Effector memory CD4-positive, alpha-beta T cell (primary cell): ENCODE results near the gene RSPO4.

Source experiments
- DNase-seq, 3 donors: peaks; one replicate each; pipeline ENCODE4 v3.0.0-alpha.2; 2020
- H3K27ac ChIP-seq: 2 replicates; pipeline ENCODE4 v1.7.0; 2013; ENCODE audit warnings: mild to moderate bottlenecking, low read length, moderate library complexity; ENCODE audit not compliant: insufficient read depth, poor library complexity, severe bottlenecking
- H3K27me3 ChIP-seq: replicated peaks from 2 replicates; pipeline ENCODE4 v1.7.0; 2013; ENCODE audit warnings: mild to moderate bottlenecking, low read length; ENCODE audit not compliant: insufficient read depth, control insufficient read depth, poor library complexity, severe bottlenecking
- H3K36me3 ChIP-seq: 2 replicates; pipeline ENCODE4 v1.7.0; 2013; ENCODE audit warnings: mild to moderate bottlenecking, low read length, moderate library complexity; ENCODE audit not compliant: control insufficient read depth, insufficient read depth
- H3K4me1 ChIP-seq: 2 replicates; pipeline ENCODE4 v1.7.0; 2013; ENCODE audit warnings: low read length, mild to moderate bottlenecking; ENCODE audit not compliant: control insufficient read depth, insufficient read depth, poor library complexity, severe bottlenecking
- H3K4me3 ChIP-seq: 2 replicates; pipeline ENCODE4 v1.7.0; 2013; ENCODE audit warnings: low read length, low read depth, mild to moderate bottlenecking; ENCODE audit not compliant: insufficient read depth, poor library complexity, severe bottlenecking
- H3K9me3 ChIP-seq: 2 replicates; pipeline ENCODE4 v1.7.0; 2013; ENCODE audit warnings: mild to moderate bottlenecking, low read length, moderate library complexity; ENCODE audit not compliant: control insufficient read depth

The RSPO4 gene

DNA sequence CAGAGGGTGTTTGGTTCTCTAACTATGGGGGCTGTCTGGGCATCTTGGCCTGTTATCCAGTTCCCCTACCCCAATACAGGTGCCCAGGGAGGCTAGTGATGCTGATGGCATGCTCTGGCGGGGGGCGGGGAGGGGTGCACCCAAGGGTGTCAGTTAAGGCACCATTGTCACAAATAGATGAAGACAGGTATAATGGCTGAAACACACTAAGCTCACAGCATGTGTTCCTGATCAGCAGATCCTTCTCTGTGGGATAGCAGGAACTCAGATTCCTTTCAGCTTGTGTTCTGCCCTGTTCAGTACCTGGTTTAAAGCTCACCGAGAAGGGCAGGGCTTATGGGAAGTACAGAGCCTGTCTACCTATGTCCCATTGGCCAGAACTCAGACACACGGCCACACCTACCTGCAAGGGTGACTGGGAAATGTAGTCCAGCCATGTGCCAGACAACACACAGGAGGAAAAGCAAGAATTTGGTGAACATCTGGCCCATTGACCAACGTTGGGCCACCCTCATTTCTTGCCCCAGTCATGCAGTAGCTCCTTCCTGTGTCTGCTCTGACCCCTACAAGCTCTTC is 3.4 kb upstream of the RSPO4 start:
- Histone ChIP-seq H3K27me3 (peaks cover 6% of the 10 kb centered on the region), H3K4me1 (no peaks in the 10 kb centered on the region), H3K9me3 (no peaks in the 10 kb centered on the region), H3K4me3 (no peak overlapping the region), H3K36me3 (no peaks in the 10 kb centered on the region), H3K27ac (no peak overlapping the region)
- no peak for DNase-seq

- Histone ChIP-seq H3K4me3 (no peak overlapping the region), H3K27me3 (peaks cover 6% of the 10 kb centered on the region), H3K4me1 (no peaks in the 10 kb centered on the region), H3K36me3 (no peaks in the 10 kb centered on the region), H3K9me3 (no peaks in the 10 kb centered on the region), H3K27ac (no peak overlapping the region)
- no peak for DNase-seq
Measured at GRCh38 chr20:1003920-1004697, 2.0 kb upstream of the RSPO4 start.

GRCh38 chr20:1002682-1003561 is 811 bp upstream of the RSPO4 start:
- Histone ChIP-seq H3K4me3 (no peak overlapping the region), H3K36me3 (no peaks in the 10 kb centered on the region), H3K9me3 (no peaks in the 10 kb centered on the region), H3K27ac (no peak overlapping the region), H3K27me3 (peaks cover 6% of the 10 kb centered on the region), H3K4me1 (no peaks in the 10 kb centered on the region)
- no peak for DNase-seq

GRCh38 chr20:1001116-1001515 is 995 bp downstream of the RSPO4 start:
- H3K4me3 ChIP-seq: no peak overlapping the region
- H3K27me3 ChIP-seq: peaks cover 6% of the 10 kb centered on the region
- H3K36me3 ChIP-seq: no peaks in the 10 kb centered on the region
- no peaks in the 10 kb centered on the region for H3K9me3 ChIP-seq
- no peak for DNase-seq
- no peaks in the 10 kb centered on the region for H3K4me1 ChIP-seq
- no peak overlapping the region for H3K27ac ChIP-seq

- Histone ChIP-seq H3K36me3 (no peaks in the 10 kb centered on the region), H3K4me3 (no peak overlapping the region), H3K9me3 (no peaks in the 10 kb centered on the region), H3K27me3 (peaks cover 3% of the 10 kb centered on the region), H3K4me1 (no peaks in the 10 kb centered on the region), H3K27ac (no peak overlapping the region)
- no peak for DNase-seq
Measured at GRCh38 chr20:998231-998830, 3.8 kb downstream of the RSPO4 start.

DNA sequence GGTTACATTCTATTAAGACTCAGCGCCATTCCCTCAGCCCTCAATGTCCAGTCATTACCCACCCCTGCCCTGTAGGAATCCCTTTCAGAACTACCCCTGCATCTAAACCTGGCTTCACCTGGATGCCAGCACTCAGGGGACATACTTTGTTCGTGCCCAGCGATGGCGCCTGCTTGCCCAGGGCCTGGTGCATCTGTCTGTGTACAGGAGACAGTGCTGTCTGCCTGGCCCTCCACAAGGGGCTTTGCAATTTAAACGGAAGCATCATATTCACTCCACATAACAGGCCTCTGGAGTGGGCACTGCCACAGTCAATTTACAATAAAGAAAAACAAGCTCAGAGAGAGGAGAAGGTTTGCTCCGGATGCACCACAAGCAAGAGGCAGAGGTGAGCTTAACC is 4.6 kb downstream of the RSPO4 start:
- peaks cover 3% of the 10 kb centered on the region for H3K27me3 ChIP-seq
- H3K4me1 ChIP-seq: no peaks in the 10 kb centered on the region
- no peaks in the 10 kb centered on the region for H3K36me3 ChIP-seq
- H3K9me3 ChIP-seq: no peaks in the 10 kb centered on the region
- DNase-seq: no peak
- no peak overlapping the region for H3K27ac ChIP-seq
- H3K4me3 ChIP-seq: no peak overlapping the region

DNA sequence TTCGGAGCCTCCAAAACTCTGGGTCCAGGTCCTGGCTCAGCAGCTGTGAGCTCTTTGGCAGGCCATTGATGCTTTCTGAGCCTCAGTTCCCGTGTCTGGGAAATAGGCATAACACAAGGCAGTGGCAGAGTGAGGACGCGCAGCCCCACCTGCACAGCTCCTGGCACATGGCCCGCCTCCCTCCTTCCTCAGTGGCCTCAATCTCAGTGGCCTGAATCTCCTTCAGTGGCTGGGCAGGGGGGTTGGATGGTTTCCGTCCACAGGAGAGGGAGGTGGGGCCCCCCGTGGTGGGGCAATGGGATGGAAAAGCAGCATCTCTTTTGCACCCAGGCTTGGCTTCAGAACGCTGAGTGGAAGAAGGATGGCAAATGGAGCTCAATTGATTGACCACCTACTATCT is 5.1 kb downstream of the RSPO4 start:
- DNase-seq: no peak
- H3K36me3 ChIP-seq: no peaks in the 10 kb centered on the region
- no peak overlapping the region for H3K4me3 ChIP-seq
- H3K4me1 ChIP-seq: no peaks in the 10 kb centered on the region
- no peak overlapping the region for H3K27ac ChIP-seq
- no peaks in the 10 kb centered on the region for H3K9me3 ChIP-seq
- peaks cover 3% of the 10 kb centered on the region for H3K27me3 ChIP-seq

GRCh38 chr20:995170-995569 is 6.9 kb downstream of the RSPO4 start:
- Histone ChIP-seq H3K4me1 (no peaks in the 10 kb centered on the region), H3K9me3 (no peaks in the 10 kb centered on the region), H3K4me3 (no peak overlapping the region), H3K27ac (no peak overlapping the region), H3K27me3 (peaks cover 6% of the 10 kb centered on the region), H3K36me3 (no peaks in the 10 kb centered on the region)
- no peak for DNase-seq

- H3K9me3 ChIP-seq: no peaks in the 10 kb centered on the region
- no peak overlapping the region for H3K4me3 ChIP-seq
- H3K27ac ChIP-seq: no peak overlapping the region
- H3K36me3 ChIP-seq: no peaks in the 10 kb centered on the region
- no peaks in the 10 kb centered on the region for H3K4me1 ChIP-seq
- peaks cover 11% of the 10 kb centered on the region for H3K27me3 ChIP-seq
- DNase-seq: no peak
Measured at GRCh38 chr20:992801-993535, 9.1 kb downstream of the RSPO4 start.
